Suprapubic skin (tissue), 4 donors: ENCODE results near the gene TGM2. TPM values are rescaled to one million over a fixed set of nuclear protein-coding genes. Genes with fewer than 3 reads are reported as not detected.

Experiments
- DNase-seq, 2 donors: peaks; one replicate each; pipeline ENCODE4 v3.0.0-alpha.2; 2019; ENCODE audit warnings: low spot score in 2 of 2
- H3K27ac ChIP-seq: fragments of 200-600 bp; sonication (generic); one replicate; pipeline ENCODE4 v1.5.1; 2019
- H3K27me3 ChIP-seq: fragments of 200-600 bp; sonication (generic); one replicate; pipeline ENCODE4 v1.5.1; 2019
- H3K36me3 ChIP-seq: fragments of 200-600 bp; sonication (generic); one replicate; pipeline ENCODE4 v1.5.1; 2019
- H3K4me1 ChIP-seq: fragments of 200-600 bp; sonication (generic); one replicate; pipeline ENCODE4 v1.5.1; 2019
- H3K4me3 ChIP-seq: fragments of 200-600 bp; sonication (generic); one replicate; pipeline ENCODE4 v1.5.1; 2019; ENCODE audit warnings: mild to moderate bottlenecking
- H3K9me3 ChIP-seq: fragments of 200-600 bp; sonication (generic); one replicate; pipeline ENCODE4 v1.5.1; 2019
- EP300 ChIP-seq: sonication (generic); formaldehyde crosslinking; IDR thresholded peaks from one replicate; pipeline ENCODE4 v1.6.1; 2017; ENCODE audit warnings: antibody characterized with exemption
- POLR2A ChIP-seq, 2 donors: fragments of 450-650 bp; IDR thresholded peaks; one replicate each; pipeline ENCODE4 v1.6.1; 2017; ENCODE audit warnings: antibody characterized with exemption in 2 of 2, mild to moderate bottlenecking in 2 of 2, moderate library complexity in 2 of 2
- POLR2AphosphoS5 ChIP-seq, 3 donors: sonication (generic); formaldehyde crosslinking; IDR thresholded peaks; one replicate each; pipeline ENCODE4 v1.6.1; 2017; ENCODE audit warnings: antibody characterized with exemption in 3 of 3
- WGBS: methylation state at CpG from one replicate; pipeline ENCODE4 v1.1.5; 2018; 5-methylcytosine and 5-hydroxymethylcytosine counted together
- total RNA-seq, 4 donors: library from RNA; depleted of rRNA; stranded (reverse); fragments of >200 nt; gene quantifications; one replicate each; pipeline ENCODE4 v1.1.0, GENCODE V29; 2016
- TF ChIP-seq, protein P1 (sequence below), 2 donors: fragments of 200-600 bp in 1 of 2; fragments of 450-650 bp in 1 of 2; sonication (generic) in 1 of 2; IDR thresholded peaks; one replicate each; pipeline ENCODE4 v1.5.1; 2016 to 2019; ENCODE audit warnings: antibody characterized with exemption in 2 of 2, mild to moderate bottlenecking in 1 of 2, moderate library complexity in 1 of 2

The TGM2 gene
- total RNA-seq, result 1 to 10 TPM; 1.5 to 6.6 (median 3.8) TPM

- DNase-seq, result no peak
- Histone ChIP-seq H3K27me3 (no peaks in the 10 kb centered on the region), H3K4me1 (peaks cover 12% of the 10 kb centered on the region), H3K36me3 (no peaks in the 10 kb centered on the region), H3K4me3 (peak within 1 kb of the TSS; percentile 43), H3K9me3 (no peaks in the 10 kb centered on the region), H3K27ac (no peak within 1 kb of the TSS)
- 17% methylated on average over 29 of the region's 46 CpGs for WGBS
- TF ChIP-seq EP300 (no peak), POLR2A (IDR thresholded peaks at IDR 0.05) (no peak)
- TF ChIP-seq, protein P1, sequence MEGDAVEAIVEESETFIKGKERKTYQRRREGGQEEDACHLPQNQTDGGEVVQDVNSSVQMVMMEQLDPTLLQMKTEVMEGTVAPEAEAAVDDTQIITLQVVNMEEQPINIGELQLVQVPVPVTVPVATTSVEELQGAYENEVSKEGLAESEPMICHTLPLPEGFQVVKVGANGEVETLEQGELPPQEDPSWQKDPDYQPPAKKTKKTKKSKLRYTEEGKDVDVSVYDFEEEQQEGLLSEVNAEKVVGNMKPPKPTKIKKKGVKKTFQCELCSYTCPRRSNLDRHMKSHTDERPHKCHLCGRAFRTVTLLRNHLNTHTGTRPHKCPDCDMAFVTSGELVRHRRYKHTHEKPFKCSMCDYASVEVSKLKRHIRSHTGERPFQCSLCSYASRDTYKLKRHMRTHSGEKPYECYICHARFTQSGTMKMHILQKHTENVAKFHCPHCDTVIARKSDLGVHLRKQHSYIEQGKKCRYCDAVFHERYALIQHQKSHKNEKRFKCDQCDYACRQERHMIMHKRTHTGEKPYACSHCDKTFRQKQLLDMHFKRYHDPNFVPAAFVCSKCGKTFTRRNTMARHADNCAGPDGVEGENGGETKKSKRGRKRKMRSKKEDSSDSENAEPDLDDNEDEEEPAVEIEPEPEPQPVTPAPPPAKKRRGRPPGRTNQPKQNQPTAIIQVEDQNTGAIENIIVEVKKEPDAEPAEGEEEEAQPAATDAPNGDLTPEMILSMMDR (IDR thresholded peaks at IDR 0.05), result peak; percentile 42 to 78
These were observed at the start of gene TGM2 for GRCh38 chr20:38165089-38165965. TGM2 (minus strand) TSS chr20:38165270; CDS start chr20:38165198, 72 bp downstream.

- no peak overlapping the region for H3K4me3 ChIP-seq
- no peaks in the 10 kb centered on the region for H3K9me3 ChIP-seq
- WGBS, result 70% methylated on average over 18 of the region's 19 CpGs
- H3K27me3 ChIP-seq, result no peaks in the 10 kb centered on the region
- H3K4me1 ChIP-seq, result peaks cover 2% of the 10 kb centered on the region
- H3K27ac ChIP-seq, result no peak overlapping the region
- no peaks in the 10 kb centered on the region for H3K36me3 ChIP-seq
- DNase-seq, result no peak
- TF ChIP-seq POLR2AphosphoS5 (IDR thresholded peaks at IDR 0.05), result no peak
These were observed 49.5 kb upstream of the TGM2 start for GRCh38 chr20:38214256-38215193.

DNA sequence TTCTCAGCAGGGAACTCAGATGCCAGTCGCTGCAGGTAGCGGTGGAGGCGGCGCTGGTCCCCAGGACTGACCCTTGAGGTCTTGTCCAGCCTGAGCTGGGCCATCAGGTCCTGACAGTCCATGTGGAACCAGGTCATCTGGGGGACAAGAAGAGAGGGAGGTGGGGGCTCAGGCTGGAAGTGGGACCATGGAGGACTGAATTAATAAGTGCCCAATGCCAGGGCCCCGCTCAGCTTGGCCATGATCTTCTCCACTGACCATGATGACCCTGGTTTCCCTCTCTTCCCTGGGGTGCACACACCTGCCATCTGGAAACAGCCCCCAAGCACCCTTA is 48.5 kb upstream of the TGM2 start:
- Histone ChIP-seq H3K4me3 (no peak overlapping the region), H3K9me3 (no peaks in the 10 kb centered on the region), H3K36me3 (no peaks in the 10 kb centered on the region), H3K27ac (no peak overlapping the region), H3K27me3 (no peaks in the 10 kb centered on the region), H3K4me1 (peaks cover 2% of the 10 kb centered on the region)
- TF ChIP-seq, protein P1 (IDR thresholded peaks at IDR 0.05), result no peak
- TF ChIP-seq POLR2A (IDR thresholded peaks at IDR 0.05), result no peak
- TF ChIP-seq POLR2AphosphoS5 (IDR thresholded peaks at IDR 0.05), result no peak
- TF ChIP-seq EP300, result no peak
- WGBS, result 98% methylated on average over 5 of the region's 5 CpGs
- DNase-seq, result peak in 1 of 2 donors; percentile 42

- Histone ChIP-seq H3K27me3 (no peaks in the 10 kb centered on the region), H3K4me1 (peaks cover 2% of the 10 kb centered on the region), H3K9me3 (no peaks in the 10 kb centered on the region), H3K27ac (no peak overlapping the region), H3K36me3 (no peaks in the 10 kb centered on the region), H3K4me3 (no peak overlapping the region)
- WGBS, result 83% methylated on average over 10 of the region's 18 CpGs
- peak in 1 of 2 donors; percentile 45 for DNase-seq
- TF ChIP-seq POLR2A (IDR thresholded peaks at IDR 0.05) (no peak), EP300 (no peak), POLR2AphosphoS5 (IDR thresholded peaks at IDR 0.05) (no peak)
- TF ChIP-seq, protein P1 (IDR thresholded peaks at IDR 0.05), result no peak
These were observed 47.9 kb upstream of the TGM2 start for GRCh38 chr20:38212806-38213606.
